GM23248 (cell line): ENCODE data around the gene NUTF2. TPM values are rescaled to one million over a fixed set of nuclear protein-coding genes. Genes with fewer than 3 reads are reported as not detected.

ENCODE experiments used
- DNase-seq: peaks from one replicate; pipeline ENCODE4 v3.0.0-alpha.2; 2015
- H2AFZ ChIP-seq: fragments of 200-600 bp; sonication (generic); 2 replicates; pipeline ENCODE4 v1.6.1; 2016; ENCODE audit warnings: antibody characterized with exemption
- H3F3A ChIP-seq: fragments of 200-600 bp; sonication (generic); 2 replicates; pipeline ENCODE4 v1.6.1; 2016; ENCODE audit warnings: mild to moderate bottlenecking, antibody characterized with exemption, mixed run types; ENCODE audit not compliant: insufficient read depth
- H3K27ac ChIP-seq: fragments of 200-600 bp; sonication (generic); 2 replicates; pipeline ENCODE4 v1.5.1; 2016; ENCODE audit warnings: mild to moderate bottlenecking
- H3K27me3 ChIP-seq: fragments of 200-600 bp; sonication (generic); replicated peaks from 2 replicates; pipeline ENCODE4 v1.6.1; 2016; ENCODE audit warnings: mild to moderate bottlenecking; ENCODE audit not compliant: insufficient read depth
- H3K36me3 ChIP-seq: fragments of 200-600 bp; sonication (generic); 2 replicates; pipeline ENCODE4 v1.6.1; 2016; ENCODE audit warnings: low read depth, mild to moderate bottlenecking
- H3K4me1 ChIP-seq: fragments of 200-600 bp; sonication (generic); 2 replicates; pipeline ENCODE4 v1.6.1; 2016; ENCODE audit warnings: mild to moderate bottlenecking; ENCODE audit not compliant: insufficient read depth
- H3K4me2 ChIP-seq: fragments of 200-600 bp; sonication (generic); one replicate; pipeline ENCODE4 v1.6.1; 2016; ENCODE audit warnings: mild to moderate bottlenecking; ENCODE audit not compliant: unreplicated experiment
- H3K4me3 ChIP-seq: fragments of 200-600 bp; sonication (generic); 2 replicates; pipeline ENCODE4 v1.5.1; 2016; ENCODE audit warnings: mild to moderate bottlenecking
- H3K79me2 ChIP-seq: fragments of 200-600 bp; sonication (generic); 2 replicates; pipeline ENCODE4 v1.6.1; 2016; ENCODE audit warnings: mild to moderate bottlenecking; ENCODE audit not compliant: insufficient read depth
- H3K9ac ChIP-seq: fragments of 200-600 bp; sonication (generic); 2 replicates; pipeline ENCODE4 v1.6.1; 2016; ENCODE audit warnings: mild to moderate bottlenecking
- H3K9me2 ChIP-seq: fragments of 200-600 bp; sonication (generic); 2 replicates; pipeline ENCODE4 v1.6.1; 2016; ENCODE audit warnings: mixed run types, mild to moderate bottlenecking, moderate library complexity; ENCODE audit not compliant: insufficient read depth
- H3K9me3 ChIP-seq: fragments of 200-600 bp; sonication (generic); one replicate; pipeline ENCODE4 v1.6.1; 2017; ENCODE audit warnings: low read depth
- H4K20me1 ChIP-seq: fragments of 200-600 bp; sonication (generic); 2 replicates; pipeline ENCODE4 v1.6.0; 2016; ENCODE audit not compliant: insufficient read depth
- EZH2 ChIP-seq: fragments of 200-600 bp; sonication (generic); IDR thresholded peaks from 2 replicates; pipeline ENCODE4 v1.6.1; 2018; ENCODE audit warnings: antibody characterized with exemption, mild to moderate bottlenecking; ENCODE audit not compliant: insufficient read depth, poor library complexity, severe bottlenecking
- EZH2phosphoT487 ChIP-seq: fragments of 200-600 bp; sonication (generic); IDR thresholded peaks from 2 replicates; pipeline ENCODE4 v1.6.1; 2018; ENCODE audit warnings: antibody characterized with exemption, moderate library complexity, mild to moderate bottlenecking, low read depth; ENCODE audit not compliant: insufficient read depth
- WGBS, 2 experiments: methylation state at CpG; one replicate each; pipeline ENCODE4 v1.1.6; 2015 to 2017; ENCODE audit warnings: low lambda C conversion rate in 2 of 2, low coverage in 1 of 2; ENCODE audit errors: missing lambda C conversion rate in 2 of 2; 5-methylcytosine and 5-hydroxymethylcytosine counted together
- in situ Hi-C: fragments of 300-500 bp; cut with MboI; formaldehyde crosslinking; loops from 2 replicates; pipeline ENCODE4 v1.15.0; 2020
- polyA plus RNA-seq: library from polyadenylated mRNA; unstranded; fragments of >200 nt; fragmentation: Nextera tagmentation; extraction: Ambion mirVana; gene quantifications from 2 replicates; pipeline ENCODE4 v1.2.1, GENCODE V29; 2016
- total RNA-seq: library from RNA; depleted of rRNA; stranded (reverse); fragments of >200 nt; shearing (Covaris generic); gene quantifications from 2 replicates; pipeline ENCODE4 v1.2.3, GENCODE V29; 2014

The NUTF2 gene
- total and polyA plus RNA-seq, 2 experiments from 2014 or later, result 119 to 280 TPM

GRCh38 chr16:67897231-67897630 is 50.5 kb downstream of the NUTF2 start:
- peak overlapping the region; percentile 53 for H3K27ac ChIP-seq
- peak overlapping the region; percentile 31; the same call in 1 of the 2 replicates for H3K9ac ChIP-seq
- no peak overlapping the region for H3K4me3 ChIP-seq
- in situ Hi-C loops, result no loop called here
- no peaks in the 10 kb centered on the region for H3K36me3 ChIP-seq
- H3K9me3 ChIP-seq, result no peaks in the 10 kb centered on the region
- DNase-seq, result peak; percentile 81
- no peak overlapping the region for H2AFZ ChIP-seq
- H4K20me1 ChIP-seq, result no peaks in the 10 kb centered on the region
- H3K4me1 ChIP-seq, result peaks cover 17% of the 10 kb centered on the region
- peaks cover 87% of the 10 kb centered on the region for H3K79me2 ChIP-seq
- no peaks in the 10 kb centered on the region for H3F3A ChIP-seq
- H3K4me2 ChIP-seq, result no peak overlapping the region
- TF ChIP-seq EZH2 (no peak), EZH2phosphoT487 (no peak)
- no peaks in the 10 kb centered on the region for H3K9me2 ChIP-seq
- WGBS, 2 experiments, result 46 to 49% methylated on average over 3 of the region's 3 CpGs
- H3K27me3 ChIP-seq, result no peaks in the 10 kb centered on the region

- peaks cover 4% of the 10 kb centered on the region; the same call in 1 of the 2 replicates for H3K4me1 ChIP-seq
- WGBS, 2 experiments, result 94 to 96% methylated on average over 5 of the region's 5 CpGs
- H3K9me2 ChIP-seq, result no peaks in the 10 kb centered on the region
- peaks cover 73% of the 10 kb centered on the region for H3K79me2 ChIP-seq
- H3K9ac ChIP-seq, result no peak overlapping the region
- H4K20me1 ChIP-seq, result no peaks in the 10 kb centered on the region
- H3K9me3 ChIP-seq, result no peaks in the 10 kb centered on the region
- H2AFZ ChIP-seq, result no peak overlapping the region
- H3K4me3 ChIP-seq, result no peak overlapping the region
- H3F3A ChIP-seq, result no peaks in the 10 kb centered on the region
- in situ Hi-C loops, result no loop called here
- no peaks in the 10 kb centered on the region for H3K27me3 ChIP-seq
- no peak overlapping the region for H3K27ac ChIP-seq
- H3K4me2 ChIP-seq, result no peak overlapping the region
- TF ChIP-seq EZH2phosphoT487 (no peak), EZH2 (no peak)
- no peaks in the 10 kb centered on the region for H3K36me3 ChIP-seq
- DNase-seq, result no peak
These were observed 55.0 kb downstream of the NUTF2 start for GRCh38 chr16:67901734-67902133.

DNA sequence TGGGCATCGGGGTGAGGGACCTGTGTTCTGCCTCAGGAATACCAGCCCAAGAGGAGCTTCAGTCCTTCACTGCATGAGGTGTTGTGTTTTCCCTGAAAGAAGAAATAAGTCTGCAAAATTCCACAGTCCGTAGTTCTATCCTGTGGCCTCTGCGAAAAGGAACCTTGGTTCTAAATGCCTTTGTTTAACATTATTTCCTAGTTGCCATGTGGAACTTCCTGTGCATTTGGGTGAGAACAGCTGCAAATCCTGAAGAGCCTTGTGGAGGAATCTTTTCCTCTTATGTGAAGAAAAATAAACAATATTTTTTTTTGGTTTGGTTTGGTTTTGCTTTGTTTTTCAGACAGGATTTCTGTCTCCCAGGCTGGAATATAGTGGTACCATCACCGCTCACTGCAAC is 56.1 kb downstream of the NUTF2 start:
- H3F3A ChIP-seq, result no peaks in the 10 kb centered on the region
- H3K27ac ChIP-seq, result no peak overlapping the region
- no peak overlapping the region for H2AFZ ChIP-seq
- no peaks in the 10 kb centered on the region for H3K9me2 ChIP-seq
- no peak overlapping the region for H3K9ac ChIP-seq
- H3K9me3 ChIP-seq, result no peaks in the 10 kb centered on the region
- WGBS, 2 experiments, result 87 to 88% methylated on average over 4 of the region's 4 CpGs
- H3K36me3 ChIP-seq, result no peaks in the 10 kb centered on the region
- H3K27me3 ChIP-seq, result no peaks in the 10 kb centered on the region
- TF ChIP-seq EZH2, result no peak
- TF ChIP-seq EZH2phosphoT487, result no peak
- in situ Hi-C loops, result no loop called here
- H3K4me1 ChIP-seq, result no peaks in the 10 kb centered on the region
- no peak overlapping the region for H3K4me3 ChIP-seq
- no peak for DNase-seq
- H4K20me1 ChIP-seq, result no peaks in the 10 kb centered on the region
- peaks cover 64% of the 10 kb centered on the region for H3K79me2 ChIP-seq
- no peak overlapping the region for H3K4me2 ChIP-seq

- in situ Hi-C loops, result no loop called here
- H3K27me3 ChIP-seq, result no peaks in the 10 kb centered on the region
- no peak for DNase-seq
These were observed 60.9 kb downstream of the NUTF2 start for GRCh38 chr16:67907397-67908180.

More at GRCh38 chr16:67907397-67908180, 60.9 kb downstream of the NUTF2 start:
- no peak overlapping the region for H3K9ac ChIP-seq
- H3K4me3 ChIP-seq, result no peak overlapping the region
- H3F3A ChIP-seq, result no peaks in the 10 kb centered on the region
- H2AFZ ChIP-seq, result no peak overlapping the region
- no peak overlapping the region for H3K4me2 ChIP-seq
- H4K20me1 ChIP-seq, result no peaks in the 10 kb centered on the region
- H3K36me3 ChIP-seq, result no peaks in the 10 kb centered on the region; the same call in 1 of the 2 replicates
- H3K79me2 ChIP-seq, result peaks cover 49% of the 10 kb centered on the region
- TF ChIP-seq EZH2, result no peak
- no peak for TF ChIP-seq EZH2phosphoT487
- WGBS, 2 experiments, result 90% methylated on average over 11 of the region's 11 CpGs
- H3K9me2 ChIP-seq, result no peaks in the 10 kb centered on the region
- no peaks in the 10 kb centered on the region for H3K9me3 ChIP-seq
- no peak overlapping the region for H3K27ac ChIP-seq
- no peaks in the 10 kb centered on the region for H3K4me1 ChIP-seq
